NCI-H82 treated with DMSO at 0.1 percent for 48 hours (cell line): ENCODE results near the gene MOB3A.
A peak's percentile ranks its signal among the peaks of the same experiment; 100 is the strongest.
"Not testable (repeated sequence)": the region's sequence is repeated elsewhere in the genome, so short reads cannot be mapped to it uniquely, and the experiment has no call there.

Experiments
- DNase-seq: peaks from one replicate; lab custom pipeline; 2025; ENCODE audit not compliant: unreplicated experiment; lab: John Stamatoyannopoulos, UW

MOB3A gene

GRCh38 chr19:2109046-2109864 lies 13.1 kb upstream of the MOB3A start:
- no peak for DNase-seq

- DNase-seq = no peak
These were observed 12.3 kb upstream of the MOB3A start for GRCh38 chr19:2108251-2109016.

- no peak for DNase-seq
These were observed 7.0 kb upstream of the MOB3A start for GRCh38 chr19:2103045-2103707.

- DNase-seq = no peak
These were observed 5.5 kb upstream of the MOB3A start for GRCh38 chr19:2101417-2102335.

GRCh38 chr19:2100719-2101061 lies 4.6 kb upstream of the MOB3A start:
- no peak for DNase-seq

GRCh38 chr19:2099937-2100718 lies 4.0 kb upstream of the MOB3A start:
- DNase-seq = no peak

GRCh38 chr19:2099054-2099501 lies 3.0 kb upstream of the MOB3A start:
- DNase-seq = no peak

- DNase-seq = no peak
These were observed 1.8 kb upstream of the MOB3A start for GRCh38 chr19:2097886-2098327.

- DNase-seq = no peak
These were observed 1.2 kb upstream of the MOB3A start for GRCh38 chr19:2097203-2097885.

GRCh38 chr19:2096480-2097202 lies 515 bp upstream of the MOB3A start, which contains the start of gene IZUMO4:
TSS of gene IZUMO4 (plus strand) at chr19:2096915. CDS start at chr19:2096946, 31 bp downstream.
- DNase-seq = peak; percentile 79

- DNase-seq = not testable (repeated sequence)
These were observed 4.1 kb downstream of the MOB3A start for GRCh38 chr19:2091926-2092525.

- DNase-seq = no peak
These were observed 6.4 kb downstream of the MOB3A start for GRCh38 chr19:2089727-2090053.

- DNase-seq = no peak
These were observed 7.0 kb downstream of the MOB3A start for GRCh38 chr19:2089001-2089711.

GRCh38 chr19:2087621-2088100 lies 8.5 kb downstream of the MOB3A start:
- DNase-seq = no peak

- not testable (repeated sequence) for DNase-seq
These were observed 9.2 kb downstream of the MOB3A start for GRCh38 chr19:2086695-2087620.

GRCh38 chr19:2084993-2085720 lies 11.0 kb downstream of the MOB3A start:
- DNase-seq = no peak
